Raji (cell line): ENCODE results near the gene PNP.
A peak's percentile ranks its signal among the peaks of the same experiment; 100 is the strongest.

Experiments
- POLR2A ChIP-seq: IDR thresholded peaks from 2 replicates; pipeline ENCODE4 v1.6.1; 2011; ENCODE audit warnings: low read depth, low read length, control low read depth; ENCODE audit not compliant: insufficient read depth

PNP gene

DNA sequence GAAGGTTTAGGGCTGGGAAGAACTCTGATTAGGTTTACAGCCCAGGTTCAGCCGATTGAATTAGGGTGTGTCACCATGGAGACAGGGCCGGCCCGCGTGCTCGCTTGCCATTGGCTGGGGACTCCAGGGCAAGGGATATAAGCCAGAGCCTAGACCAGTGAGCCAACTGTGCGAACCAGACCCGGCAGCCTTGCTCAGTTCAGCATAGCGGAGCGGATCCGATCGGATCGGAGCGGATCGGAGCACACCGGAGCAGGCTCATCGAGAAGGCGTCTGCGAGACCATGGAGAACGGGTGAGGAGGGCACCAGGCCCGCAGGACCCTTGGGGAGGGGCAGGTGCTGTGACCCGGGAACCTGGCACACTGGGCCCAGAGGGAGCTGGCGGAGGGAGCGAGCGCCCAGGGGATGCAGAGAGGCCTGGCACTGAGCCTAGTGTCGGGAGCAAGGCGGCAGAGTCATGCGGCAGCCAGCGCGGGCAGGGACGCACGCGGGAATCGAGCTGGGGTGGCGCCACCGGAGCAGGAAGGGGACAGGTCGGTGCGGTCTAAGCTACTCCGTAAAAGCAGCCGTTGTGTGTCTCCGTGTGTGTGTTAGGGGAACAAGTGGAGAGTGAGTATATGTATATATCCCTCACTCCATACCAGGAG lies at the start of gene PNP:
Gene PNP, plus strand, starts transcription at position 165 of the 648 bp plus-strand sequence. Its CDS starts 119 bp downstream, at position 284.
- peak; percentile 100 for TF ChIP-seq POLR2A

DNA sequence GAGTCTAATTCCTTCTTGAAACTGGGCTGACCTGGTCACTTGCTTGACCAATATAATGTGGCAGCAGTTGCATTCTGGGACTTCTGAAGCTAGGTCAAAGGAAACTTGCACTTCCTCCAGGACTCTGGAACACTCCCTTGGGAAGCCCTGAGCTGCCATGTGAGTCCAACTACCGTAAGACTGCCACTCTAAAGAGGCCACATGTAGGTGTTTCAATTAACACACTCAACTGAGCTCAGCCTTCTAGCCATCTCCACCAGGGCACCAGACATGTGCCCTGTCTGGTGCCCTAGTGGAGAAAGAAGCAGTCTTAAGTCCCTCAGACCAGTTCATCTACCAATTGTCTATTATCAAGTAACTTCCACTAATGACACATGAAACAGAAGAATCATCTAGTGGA lies 49.8 kb upstream of the PNP start:
- no peak for TF ChIP-seq POLR2A

- TF ChIP-seq POLR2A, result no peak
Measured at GRCh38 chr14:20421267-20421666, 47.9 kb upstream of the PNP start.

DNA sequence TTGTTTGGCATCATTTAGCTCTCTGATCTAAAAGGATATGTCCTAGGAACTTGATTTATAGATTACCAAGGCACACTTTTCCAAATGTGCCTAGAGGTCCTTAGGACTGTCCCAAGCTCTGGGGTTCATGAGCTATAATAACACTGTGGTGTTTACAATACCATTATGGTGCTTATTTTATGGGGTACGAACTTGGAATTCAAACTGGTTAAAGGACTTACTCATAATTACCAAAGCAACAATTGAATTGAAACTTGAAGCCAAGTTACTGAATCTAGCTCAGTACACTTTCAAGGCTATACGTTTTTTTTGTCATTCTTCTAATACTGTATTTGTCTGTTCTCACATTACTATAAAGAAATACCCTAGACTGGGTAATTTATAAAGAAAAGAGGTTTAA lies 46.3 kb upstream of the PNP start:
- TF ChIP-seq POLR2A, result no peak

GRCh38 chr14:20424851-20425250 lies 44.4 kb upstream of the PNP start:
- TF ChIP-seq POLR2A, result no peak

GRCh38 chr14:20427231-20428009 lies 41.8 kb upstream of the PNP start:
- TF ChIP-seq POLR2A, result no peak

DNA sequence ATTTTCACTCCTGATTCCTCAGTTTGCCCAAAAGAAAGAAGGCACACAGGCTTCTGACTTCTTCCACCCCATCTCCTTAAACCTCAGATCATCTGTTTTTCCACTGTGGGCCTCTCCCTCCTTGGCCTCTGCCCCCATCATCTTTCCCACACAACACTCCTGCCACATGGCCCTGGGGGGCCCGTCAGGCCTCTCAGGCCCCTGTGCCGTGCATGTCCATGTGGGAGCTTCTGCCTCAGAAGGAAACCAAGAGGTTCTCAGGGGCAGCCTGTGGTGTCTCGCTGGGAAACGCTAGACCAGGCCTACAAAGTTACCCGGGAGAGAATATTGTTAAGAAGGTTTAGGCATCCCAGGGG lies 41.2 kb upstream of the PNP start:
- no peak for TF ChIP-seq POLR2A

DNA sequence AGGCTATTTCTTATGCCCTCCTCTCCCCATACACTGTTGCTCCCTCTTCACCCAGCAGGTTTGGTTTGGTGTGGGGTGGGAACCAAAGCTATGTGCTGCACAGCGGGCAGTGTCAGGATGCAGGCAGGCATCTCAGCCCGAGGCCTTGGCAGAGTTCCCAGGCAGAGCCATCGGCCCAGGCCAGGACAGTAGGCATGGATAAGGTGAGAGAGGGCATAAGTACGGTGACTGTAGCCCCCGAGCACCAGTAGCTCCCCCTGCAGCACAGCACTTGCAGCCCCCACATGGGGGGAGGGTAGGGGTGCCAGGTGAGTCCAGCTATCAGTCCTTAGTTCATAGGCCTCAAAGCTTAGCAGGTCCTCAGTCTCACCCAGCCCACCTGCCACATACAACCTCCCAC lies 40.4 kb upstream of the PNP start:
- TF ChIP-seq POLR2A, result no peak

DNA sequence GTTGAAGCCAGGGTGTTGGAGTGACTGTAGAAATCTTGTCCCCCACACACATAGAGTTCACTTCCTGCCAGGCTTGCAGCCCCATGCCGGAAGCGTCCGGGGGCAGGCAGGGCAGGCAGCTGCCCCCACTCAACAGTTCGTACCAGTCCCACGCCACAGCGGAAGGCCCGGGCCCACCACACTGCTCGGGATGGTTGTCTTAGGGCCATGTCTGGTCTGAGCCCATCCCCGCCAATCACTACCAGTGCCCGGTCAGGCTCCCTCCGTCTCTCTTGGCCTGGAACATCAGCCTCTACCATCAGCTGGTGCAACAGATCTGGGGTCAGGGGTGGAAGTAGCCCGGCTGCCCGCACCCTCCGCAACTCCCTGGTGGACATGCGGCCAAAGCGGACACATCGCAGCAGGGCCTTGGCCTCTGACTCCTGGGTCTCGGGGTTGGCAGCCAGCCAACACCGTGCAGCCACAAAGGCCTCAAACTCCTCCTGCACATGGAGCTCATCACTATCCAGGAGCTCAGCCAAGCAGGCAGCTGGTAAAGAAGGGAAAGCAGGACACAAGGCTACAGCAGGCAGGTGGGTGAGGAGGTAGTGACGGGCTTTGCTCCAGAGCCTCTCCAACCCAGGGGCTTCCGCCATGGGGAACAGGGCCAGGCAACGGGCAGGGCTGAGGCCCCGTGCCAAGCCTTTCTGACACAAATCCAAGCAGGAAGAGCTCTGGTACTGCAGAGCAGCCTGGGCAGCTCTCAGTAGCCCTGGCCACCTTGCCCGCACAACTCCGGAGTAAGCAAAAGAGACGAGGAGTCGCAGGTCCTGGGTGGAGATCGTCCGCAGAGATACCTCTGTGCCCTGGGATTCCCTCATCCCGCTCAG lies 39.2 kb upstream of the PNP start:
- TF ChIP-seq POLR2A, result no peak

- TF ChIP-seq POLR2A, result no peak
Measured at GRCh38 chr14:20434701-20435581, 34.3 kb upstream of the PNP start.

GRCh38 chr14:20435582-20436362 lies 33.4 kb upstream of the PNP start, which contains the start of gene KLHL33:
Gene KLHL33, minus strand, starts transcription at chr14:20436166. Its CDS starts 355 bp downstream, at chr14:20435811.
- no peak for TF ChIP-seq POLR2A

- TF ChIP-seq POLR2A, result no peak
Measured at GRCh38 chr14:20436363-20436755, 32.8 kb upstream of the PNP start.

- no peak for TF ChIP-seq POLR2A
Measured at GRCh38 chr14:20438664-20439063, 30.5 kb upstream of the PNP start.

GRCh38 chr14:20440465-20440864 lies 28.7 kb upstream of the PNP start:
- TF ChIP-seq POLR2A, result no peak
